SU-DHL-6 (cell line): Measurements from ENCODE around the gene MBLAC1.

Experiments used
- H2AFZ ChIP-seq: fragments of 200-600 bp; sonication (generic); 2 replicates; pipeline ENCODE4 v1.6.1; 2014; ENCODE audit warnings: low read depth, mild to moderate bottlenecking, moderate library complexity, mixed read lengths, antibody characterized with exemption, low read length; ENCODE audit not compliant: severe bottlenecking
- H3F3A ChIP-seq: fragments of 200-600 bp; shearing (Covaris generic); 2 replicates; pipeline ENCODE4 v1.6.0; 2016; ENCODE audit warnings: antibody characterized with exemption, mild to moderate bottlenecking; ENCODE audit not compliant: insufficient read depth
- H3K27ac ChIP-seq: fragments of 200-600 bp; sonication (generic); 2 replicates; pipeline ENCODE4 v1.5.1; 2016; ENCODE audit warnings: low read depth, mild to moderate bottlenecking, low read length, moderate library complexity, mixed read lengths
- H3K27me3 ChIP-seq: fragments of 200-600 bp; sonication (generic), shearing (Covaris generic); 2 replicates; pipeline ENCODE4 v1.6.0; 2014; ENCODE audit warnings: mild to moderate bottlenecking, low read length
- H3K36me3 ChIP-seq: fragments of 200-600 bp; sonication (generic); 2 replicates; pipeline ENCODE4 v1.6.1; 2014; ENCODE audit warnings: mild to moderate bottlenecking, low read length, mixed read lengths
- H3K4me2 ChIP-seq: fragments of 300-600, 200-600 bp; shearing (Covaris generic), sonication (generic); 2 replicates; pipeline ENCODE4 v1.6.0; 2014; ENCODE audit warnings: low read length, low read depth, mild to moderate bottlenecking; ENCODE audit not compliant: poor library complexity, severe bottlenecking
- H3K4me3 ChIP-seq: fragments of 200-600 bp; sonication (generic); 2 replicates; pipeline ENCODE4 v1.5.1; 2014; ENCODE audit warnings: antibody characterized with exemption, low read length, mild to moderate bottlenecking, mixed read lengths; ENCODE audit not compliant: insufficient read depth, poor library complexity, severe bottlenecking
- H3K79me2 ChIP-seq: fragments of 200-600 bp; sonication (generic); 2 replicates; pipeline ENCODE4 v1.6.1; 2014; ENCODE audit warnings: mild to moderate bottlenecking, low read length, moderate library complexity; ENCODE audit not compliant: insufficient read depth
- H3K9ac ChIP-seq: fragments of 200-600 bp; sonication (generic); 2 replicates; pipeline ENCODE4 v1.7.0; 2014; ENCODE audit warnings: mild to moderate bottlenecking, low read length
- H3K9me2 ChIP-seq: fragments of 200-600 bp; sonication (generic); replicated peaks from 2 replicates; pipeline ENCODE4 v1.6.1; 2014; ENCODE audit warnings: low read length; ENCODE audit not compliant: insufficient read depth
- H3K9me3 ChIP-seq: fragments of 200-600 bp; sonication (generic); 2 replicates; pipeline ENCODE4 v1.6.1; 2014; ENCODE audit warnings: low read length, mixed read lengths; ENCODE audit not compliant: insufficient read depth
- H4K20me1 ChIP-seq: fragments of 200-600 bp; sonication (generic); 2 replicates; pipeline ENCODE4 v1.6.1; 2014; ENCODE audit warnings: low read depth, mild to moderate bottlenecking, antibody characterized with exemption, low read length, moderate library complexity, mixed read lengths
- EZH2phosphoT487 ChIP-seq: fragments of 200-600 bp; sonication (generic), shearing (Covaris generic); conservative IDR thresholded peaks from 2 replicates; pipeline ENCODE4 v1.6.1; 2018; ENCODE audit warnings: mild to moderate bottlenecking, antibody characterized with exemption, low read length, moderate library complexity, mixed read lengths
- TF ChIP-seq, protein P1 (sequence below): fragments of 200-600 bp; sonication (generic); IDR thresholded peaks from one replicate; pipeline ENCODE4 v1.5.1; 2017; ENCODE audit warnings: antibody characterized with exemption, mild to moderate bottlenecking, low read length, moderate library complexity; ENCODE audit not compliant: insufficient read depth, poor library complexity, severe bottlenecking

Gene MBLAC1

DNA sequence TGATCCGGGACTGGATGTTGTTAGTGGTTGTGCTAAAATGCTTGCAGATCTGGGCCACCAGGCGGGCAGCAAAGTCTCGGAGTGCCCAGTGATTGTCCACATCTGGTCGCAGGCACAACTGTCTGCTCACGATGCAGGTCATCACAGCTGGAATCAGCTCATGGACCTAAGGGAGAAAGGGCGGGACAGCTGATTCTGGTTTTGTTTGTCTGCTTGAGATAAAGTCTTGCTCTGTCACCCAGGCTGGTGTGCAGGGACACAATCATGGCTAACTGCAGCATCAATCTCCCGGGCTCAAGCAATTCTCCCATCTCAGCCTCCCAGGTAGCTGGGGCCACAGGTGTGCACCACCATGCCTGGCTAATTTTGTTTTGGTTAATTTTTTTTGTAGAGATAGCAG lies 15.6 kb upstream of the MBLAC1 start:
- TF ChIP-seq, protein P1, sequence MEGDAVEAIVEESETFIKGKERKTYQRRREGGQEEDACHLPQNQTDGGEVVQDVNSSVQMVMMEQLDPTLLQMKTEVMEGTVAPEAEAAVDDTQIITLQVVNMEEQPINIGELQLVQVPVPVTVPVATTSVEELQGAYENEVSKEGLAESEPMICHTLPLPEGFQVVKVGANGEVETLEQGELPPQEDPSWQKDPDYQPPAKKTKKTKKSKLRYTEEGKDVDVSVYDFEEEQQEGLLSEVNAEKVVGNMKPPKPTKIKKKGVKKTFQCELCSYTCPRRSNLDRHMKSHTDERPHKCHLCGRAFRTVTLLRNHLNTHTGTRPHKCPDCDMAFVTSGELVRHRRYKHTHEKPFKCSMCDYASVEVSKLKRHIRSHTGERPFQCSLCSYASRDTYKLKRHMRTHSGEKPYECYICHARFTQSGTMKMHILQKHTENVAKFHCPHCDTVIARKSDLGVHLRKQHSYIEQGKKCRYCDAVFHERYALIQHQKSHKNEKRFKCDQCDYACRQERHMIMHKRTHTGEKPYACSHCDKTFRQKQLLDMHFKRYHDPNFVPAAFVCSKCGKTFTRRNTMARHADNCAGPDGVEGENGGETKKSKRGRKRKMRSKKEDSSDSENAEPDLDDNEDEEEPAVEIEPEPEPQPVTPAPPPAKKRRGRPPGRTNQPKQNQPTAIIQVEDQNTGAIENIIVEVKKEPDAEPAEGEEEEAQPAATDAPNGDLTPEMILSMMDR: no peak
- H3F3A ChIP-seq: no peaks in the 10 kb centered on the region
- no peaks in the 10 kb centered on the region for H3K27me3 ChIP-seq
- no peaks in the 10 kb centered on the region for H3K9me3 ChIP-seq
- no peak overlapping the region for H3K27ac ChIP-seq
- no peak overlapping the region for H3K9ac ChIP-seq
- no peak overlapping the region for H3K4me2 ChIP-seq
- H3K36me3 ChIP-seq: no peaks in the 10 kb centered on the region; the same call in 1 of the 2 replicates
- no peaks in the 10 kb centered on the region for H3K79me2 ChIP-seq
- H3K4me3 ChIP-seq: no peak overlapping the region
- no peaks in the 10 kb centered on the region for H4K20me1 ChIP-seq
- no peak overlapping the region for H2AFZ ChIP-seq
- no peaks in the 10 kb centered on the region for H3K9me2 ChIP-seq

DNA sequence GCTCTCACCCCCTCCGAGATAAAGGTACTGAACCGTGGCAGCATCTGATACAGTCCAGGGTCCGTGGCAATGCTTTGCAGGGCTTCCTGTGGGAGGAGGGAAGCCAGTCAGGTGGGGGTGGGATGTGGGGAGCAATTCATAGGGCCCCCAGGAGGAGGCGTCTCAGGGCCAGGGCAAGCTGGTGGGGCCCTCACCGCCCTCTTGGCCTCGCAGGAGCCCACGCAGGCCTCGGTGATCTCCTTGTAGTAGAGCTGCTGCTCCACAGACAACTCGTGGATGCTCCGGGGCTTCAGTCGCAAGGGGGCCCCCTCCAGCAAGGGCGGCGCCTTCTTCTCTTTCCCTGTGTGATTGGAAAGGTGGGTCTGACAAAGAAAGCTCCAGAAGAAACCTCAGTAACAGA lies 14.9 kb upstream of the MBLAC1 start:
- Histone ChIP-seq H3K79me2 (no peaks in the 10 kb centered on the region), H3K27ac (no peak overlapping the region), H3K4me2 (no peak overlapping the region), H3K9me2 (no peaks in the 10 kb centered on the region), H3K27me3 (no peaks in the 10 kb centered on the region), H4K20me1 (no peaks in the 10 kb centered on the region), H2AFZ (no peak overlapping the region), H3K4me3 (no peak overlapping the region), H3K9ac (no peak overlapping the region), H3K9me3 (no peaks in the 10 kb centered on the region), H3K36me3 (no peaks in the 10 kb centered on the region; the same call in 1 of the 2 replicates), H3F3A (no peaks in the 10 kb centered on the region)
- TF ChIP-seq EZH2phosphoT487: no peak
- TF ChIP-seq, protein P1: no peak

DNA sequence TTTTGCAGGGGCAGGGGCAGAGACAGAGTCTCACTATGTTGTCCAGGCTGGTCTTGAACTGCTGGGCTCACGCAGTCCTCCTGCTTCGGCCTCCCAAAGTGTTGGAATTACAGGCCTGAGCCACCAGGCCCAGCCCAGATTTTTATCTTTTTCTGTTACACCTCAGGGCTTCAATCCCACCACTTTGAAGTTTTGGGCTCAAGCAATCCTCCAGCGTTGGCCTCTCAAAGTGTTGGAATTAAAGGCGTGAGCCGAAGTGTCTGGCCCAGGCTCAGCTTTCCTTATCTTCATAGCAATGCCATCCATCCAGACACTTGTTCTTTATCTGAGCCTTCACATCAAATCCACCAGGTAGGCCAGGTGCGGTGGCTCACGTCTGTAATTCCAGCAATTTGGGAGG lies 11.7 kb upstream of the MBLAC1 start:
- Histone ChIP-seq H3K79me2 (peaks cover 9% of the 10 kb centered on the region), H3K9ac (no peak overlapping the region), H3K4me2 (no peak overlapping the region), H3K9me2 (no peaks in the 10 kb centered on the region), H3K36me3 (no peaks in the 10 kb centered on the region; the same call in 1 of the 2 replicates), H3K27me3 (no peaks in the 10 kb centered on the region), H2AFZ (no peak overlapping the region), H3K27ac (no peak overlapping the region), H3K9me3 (no peaks in the 10 kb centered on the region), H4K20me1 (no peaks in the 10 kb centered on the region), H3F3A (peaks cover 4% of the 10 kb centered on the region; the same call in 1 of the 2 replicates), H3K4me3 (no peak overlapping the region)
- TF ChIP-seq, protein P1: no peak
- TF ChIP-seq EZH2phosphoT487: no peak
